Measurements from ENCODE around the gene KAZN.

DNA sequence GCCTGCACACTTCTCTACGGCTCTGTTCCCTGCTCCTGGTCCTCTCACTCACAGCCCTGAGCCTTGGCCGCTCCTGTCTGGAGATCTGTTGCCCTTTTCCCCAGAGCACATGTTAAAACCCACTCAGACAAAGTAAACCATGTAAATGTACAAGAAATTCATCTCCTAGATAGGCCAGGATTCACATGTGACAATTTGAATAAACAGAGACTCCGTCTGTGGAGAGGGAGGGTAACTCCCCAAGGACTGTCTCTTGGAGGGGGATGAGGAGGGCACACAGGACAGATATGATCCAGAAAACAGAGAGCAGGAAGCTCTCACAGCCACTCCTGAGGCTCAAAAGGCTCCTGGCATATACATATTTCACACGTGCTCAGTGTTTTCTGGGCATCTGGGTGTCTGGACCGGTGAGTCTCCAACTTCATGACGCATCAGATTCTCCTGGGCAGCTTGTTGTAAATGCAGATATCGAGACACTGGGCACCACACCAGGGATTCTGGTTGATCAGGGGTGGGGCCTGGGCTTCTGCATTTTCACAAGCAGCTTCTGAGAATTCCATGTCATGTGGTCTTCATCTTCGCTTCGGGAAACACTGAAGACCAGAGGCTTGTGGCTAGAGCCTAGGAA, 6.4 kb upstream of the KAZN start:
- TF ChIP-seq, protein P1, sequence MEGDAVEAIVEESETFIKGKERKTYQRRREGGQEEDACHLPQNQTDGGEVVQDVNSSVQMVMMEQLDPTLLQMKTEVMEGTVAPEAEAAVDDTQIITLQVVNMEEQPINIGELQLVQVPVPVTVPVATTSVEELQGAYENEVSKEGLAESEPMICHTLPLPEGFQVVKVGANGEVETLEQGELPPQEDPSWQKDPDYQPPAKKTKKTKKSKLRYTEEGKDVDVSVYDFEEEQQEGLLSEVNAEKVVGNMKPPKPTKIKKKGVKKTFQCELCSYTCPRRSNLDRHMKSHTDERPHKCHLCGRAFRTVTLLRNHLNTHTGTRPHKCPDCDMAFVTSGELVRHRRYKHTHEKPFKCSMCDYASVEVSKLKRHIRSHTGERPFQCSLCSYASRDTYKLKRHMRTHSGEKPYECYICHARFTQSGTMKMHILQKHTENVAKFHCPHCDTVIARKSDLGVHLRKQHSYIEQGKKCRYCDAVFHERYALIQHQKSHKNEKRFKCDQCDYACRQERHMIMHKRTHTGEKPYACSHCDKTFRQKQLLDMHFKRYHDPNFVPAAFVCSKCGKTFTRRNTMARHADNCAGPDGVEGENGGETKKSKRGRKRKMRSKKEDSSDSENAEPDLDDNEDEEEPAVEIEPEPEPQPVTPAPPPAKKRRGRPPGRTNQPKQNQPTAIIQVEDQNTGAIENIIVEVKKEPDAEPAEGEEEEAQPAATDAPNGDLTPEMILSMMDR (IDR thresholded peaks at IDR 0.05): no peak
- no peak for TF ChIP-seq RFX5 (IDR thresholded peaks at IDR 0.05)
- TF ChIP-seq HOXB13 (CRISPR knock-in tag; IDR thresholded peaks at IDR 0.05; ENCODE audit: low read depth): no peak
- no peak for TF ChIP-seq POLR2A (IDR thresholded peaks at IDR 0.05; ENCODE audit: low read length)
- TF ChIP-seq RAD21 (conservative IDR thresholded peaks at IDR 0.05 in 1 of 2, IDR thresholded peaks at IDR 0.05 in 1 of 2): no peak
- TF ChIP-seq, protein P2, sequence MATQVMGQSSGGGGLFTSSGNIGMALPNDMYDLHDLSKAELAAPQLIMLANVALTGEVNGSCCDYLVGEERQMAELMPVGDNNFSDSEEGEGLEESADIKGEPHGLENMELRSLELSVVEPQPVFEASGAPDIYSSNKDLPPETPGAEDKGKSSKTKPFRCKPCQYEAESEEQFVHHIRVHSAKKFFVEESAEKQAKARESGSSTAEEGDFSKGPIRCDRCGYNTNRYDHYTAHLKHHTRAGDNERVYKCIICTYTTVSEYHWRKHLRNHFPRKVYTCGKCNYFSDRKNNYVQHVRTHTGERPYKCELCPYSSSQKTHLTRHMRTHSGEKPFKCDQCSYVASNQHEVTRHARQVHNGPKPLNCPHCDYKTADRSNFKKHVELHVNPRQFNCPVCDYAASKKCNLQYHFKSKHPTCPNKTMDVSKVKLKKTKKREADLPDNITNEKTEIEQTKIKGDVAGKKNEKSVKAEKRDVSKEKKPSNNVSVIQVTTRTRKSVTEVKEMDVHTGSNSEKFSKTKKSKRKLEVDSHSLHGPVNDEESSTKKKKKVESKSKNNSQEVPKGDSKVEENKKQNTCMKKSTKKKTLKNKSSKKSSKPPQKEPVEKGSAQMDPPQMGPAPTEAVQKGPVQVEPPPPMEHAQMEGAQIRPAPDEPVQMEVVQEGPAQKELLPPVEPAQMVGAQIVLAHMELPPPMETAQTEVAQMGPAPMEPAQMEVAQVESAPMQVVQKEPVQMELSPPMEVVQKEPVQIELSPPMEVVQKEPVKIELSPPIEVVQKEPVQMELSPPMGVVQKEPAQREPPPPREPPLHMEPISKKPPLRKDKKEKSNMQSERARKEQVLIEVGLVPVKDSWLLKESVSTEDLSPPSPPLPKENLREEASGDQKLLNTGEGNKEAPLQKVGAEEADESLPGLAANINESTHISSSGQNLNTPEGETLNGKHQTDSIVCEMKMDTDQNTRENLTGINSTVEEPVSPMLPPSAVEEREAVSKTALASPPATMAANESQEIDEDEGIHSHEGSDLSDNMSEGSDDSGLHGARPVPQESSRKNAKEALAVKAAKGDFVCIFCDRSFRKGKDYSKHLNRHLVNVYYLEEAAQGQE (IDR thresholded peaks at IDR 0.05): no peak
- TF ChIP-seq, protein P3, sequence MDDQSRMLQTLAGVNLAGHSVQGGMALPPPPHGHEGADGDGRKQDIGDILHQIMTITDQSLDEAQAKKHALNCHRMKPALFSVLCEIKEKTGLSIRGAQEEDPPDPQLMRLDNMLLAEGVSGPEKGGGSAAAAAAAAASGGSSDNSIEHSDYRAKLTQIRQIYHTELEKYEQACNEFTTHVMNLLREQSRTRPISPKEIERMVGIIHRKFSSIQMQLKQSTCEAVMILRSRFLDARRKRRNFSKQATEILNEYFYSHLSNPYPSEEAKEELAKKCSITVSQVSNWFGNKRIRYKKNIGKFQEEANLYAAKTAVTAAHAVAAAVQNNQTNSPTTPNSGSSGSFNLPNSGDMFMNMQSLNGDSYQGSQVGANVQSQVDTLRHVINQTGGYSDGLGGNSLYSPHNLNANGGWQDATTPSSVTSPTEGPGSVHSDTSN (IDR thresholded peaks at IDR 0.05): no peak
- TF ChIP-seq NR3C1 (IDR thresholded peaks at IDR 0.05): no peak

Measured in A549 (cell line).